IMR-90 (cell line): ENCODE data around the gene MPND. TPM values are rescaled to one million over a fixed set of nuclear protein-coding genes. Genes with fewer than 3 reads are reported as not detected.
A peak's percentile ranks its signal among the peaks of the same experiment; 100 is the strongest.

ENCODE experiments used
- ATAC-seq: fragments of 200-7000 bp; cut with Tn5 transposase; 2 replicates; pipeline ENCODE4 v1.9.1; 2020; ENCODE audit warnings: low read depth, mild to moderate bottlenecking, moderate library complexity
- BruUV-seq: library from RNA; stranded (reverse); fragments of 400-500 nt; replicated peaks from 2 replicates; lab custom pipeline; 2021; lab: Mats Ljungman, UMichigan
- CTCF ChIA-PET: fragments of 300-600 bp; formaldehyde crosslinking; extraction: SDS; loops from one replicate; lab custom pipeline; 2021; ENCODE audit warnings: antibody characterized with exemption; lab: Yijun Ruan, JAX
- POLR2A ChIA-PET: fragments of 300-600 bp; sonication (Branson Sonifier 250); formaldehyde crosslinking; loops from one replicate; lab custom pipeline; 2022; ENCODE audit warnings: antibody characterized with exemption; ENCODE audit not compliant: unreplicated experiment; lab: Charles Lee
- DNase-seq: peaks from one replicate; pipeline ENCODE4 v3.0.0; 2013
- H2AFZ ChIP-seq: replicated peaks from 2 replicates; pipeline ENCODE3; 2013; ENCODE audit warnings: low read length, mild to moderate bottlenecking; ENCODE audit not compliant: poor library complexity
- H2AK5ac ChIP-seq: 2 replicates; pipeline ENCODE4 v1.6.1; 2013; ENCODE audit warnings: low read depth, low read length, inconsistent platforms
- H2AK9ac ChIP-seq: replicated peaks from 2 replicates; pipeline ENCODE3; 2013; ENCODE audit warnings: mild to moderate bottlenecking, low read depth, low read length, moderate library complexity; ENCODE audit not compliant: poor library complexity
- H2BK120ac ChIP-seq: 2 replicates; pipeline ENCODE4 v1.6.1; 2013; ENCODE audit warnings: low read depth, low read length, inconsistent platforms
- H2BK15ac ChIP-seq: 3 replicates; pipeline ENCODE4 v1.6.1; 2013; ENCODE audit warnings: low read depth, low read length, inconsistent platforms
- H2BK20ac ChIP-seq: 2 replicates; pipeline ENCODE4 v1.6.1; 2013; ENCODE audit warnings: low read depth, mild to moderate bottlenecking, inconsistent platforms, low read length, moderate library complexity
- H2BK5ac ChIP-seq: 2 replicates; pipeline ENCODE4 v1.6.1; 2013; ENCODE audit warnings: mild to moderate bottlenecking, low read depth, low read length, inconsistent platforms; ENCODE audit not compliant: poor library complexity, severe bottlenecking
- H3K14ac ChIP-seq: replicated peaks from 2 replicates; pipeline ENCODE4 v1.6.1; 2013; ENCODE audit warnings: low read depth, low read length, inconsistent platforms
- H3K18ac ChIP-seq: 2 replicates; pipeline ENCODE4 v1.6.1; 2013; ENCODE audit warnings: low read depth, low read length, control low read depth
- H3K23ac ChIP-seq: 2 replicates; pipeline ENCODE4 v1.6.1; 2013; ENCODE audit warnings: low read depth, low read length, inconsistent platforms
- H3K27ac ChIP-seq: 2 replicates; pipeline ENCODE4 v1.5.1; 2013; ENCODE audit warnings: mild to moderate bottlenecking, control low read depth, low read length; ENCODE audit not compliant: insufficient read depth
- H3K27me3 ChIP-seq: 2 replicates; pipeline ENCODE4 v1.6.1; 2013; ENCODE audit warnings: low read length; ENCODE audit not compliant: control insufficient read depth, insufficient read depth
- H3K36me3 ChIP-seq: 2 replicates; pipeline ENCODE4 v1.6.1; 2013; ENCODE audit warnings: low read length, mixed read lengths; ENCODE audit not compliant: control insufficient read depth, insufficient read depth
- H3K4ac ChIP-seq: 2 replicates; pipeline ENCODE4 v1.6.1; 2013; ENCODE audit warnings: low read depth, low read length, inconsistent platforms
- H3K4me1 ChIP-seq: 2 replicates; pipeline ENCODE4 v1.6.1; 2013; ENCODE audit warnings: low read length, mixed read lengths; ENCODE audit not compliant: control insufficient read depth, insufficient read depth
- H3K4me2 ChIP-seq: 2 replicates; pipeline ENCODE4 v1.6.1; 2013; ENCODE audit warnings: low read depth, mild to moderate bottlenecking, control low read depth, low read length, moderate library complexity
- H3K4me3 ChIP-seq: 2 replicates; pipeline ENCODE4 v1.5.1; 2013; ENCODE audit warnings: low read depth, mild to moderate bottlenecking, control low read depth, low read length, moderate library complexity; ENCODE audit not compliant: insufficient read depth
- H3K56ac ChIP-seq: 2 replicates; pipeline ENCODE4 v1.6.1; 2013; ENCODE audit warnings: low read length, inconsistent platforms; ENCODE audit not compliant: insufficient read depth; ENCODE audit errors: extremely low read depth
- H3K79me1 ChIP-seq, 2 experiments: 2 replicates each; pipeline ENCODE4 v1.6.1; 2013; ENCODE audit warnings: low read length in 2 of 2, inconsistent platforms in 1 of 2, low read depth in 1 of 2
- H3K9ac ChIP-seq: 2 replicates; pipeline ENCODE4 v1.6.1; 2013; ENCODE audit warnings: low read depth, low read length, control low read depth
- H3K9me1 ChIP-seq: 2 replicates; pipeline ENCODE4 v1.6.1; 2013; ENCODE audit warnings: low read length, inconsistent platforms; ENCODE audit not compliant: insufficient read depth
- H3K9me3 ChIP-seq: 2 replicates; pipeline ENCODE4 v1.6.1; 2013; ENCODE audit warnings: low read length; ENCODE audit not compliant: control insufficient read depth, insufficient read depth
- H4K20me1 ChIP-seq: 2 replicates; pipeline ENCODE4 v1.6.1; 2013; ENCODE audit warnings: low read length, inconsistent platforms; ENCODE audit not compliant: insufficient read depth
- H4K5ac ChIP-seq: 2 replicates; pipeline ENCODE4 v1.6.1; 2013; ENCODE audit warnings: mild to moderate bottlenecking, low read depth, low read length, control low read depth
- H4K8ac ChIP-seq, 2 experiments: 2 replicates each; pipeline ENCODE4 v1.6.1; 2013; ENCODE audit warnings: low read depth in 2 of 2, low read length in 2 of 2, control low read depth in 1 of 2, inconsistent platforms in 1 of 2
- H4K91ac ChIP-seq: 2 replicates; pipeline ENCODE4 v1.6.1; 2013; ENCODE audit warnings: low read depth, low read length, inconsistent platforms; ENCODE audit not compliant: insufficient read depth
- BHLHE40 ChIP-seq: fragments of 150-350 bp; IDR thresholded peaks from 2 replicates; pipeline ENCODE4 v1.6.1; 2016; ENCODE audit warnings: mild to moderate bottlenecking, low read depth, low read length
- CEBPB ChIP-seq: IDR thresholded peaks from 2 replicates; pipeline ENCODE4 v1.6.1; 2012; ENCODE audit warnings: low read depth, low read length, improper control_type of control experiment
- CHD1 ChIP-seq: IDR thresholded peaks from 2 replicates; pipeline ENCODE4 v1.6.1; 2012; ENCODE audit warnings: low read depth, low read length, improper control_type of control experiment
- ELK1 ChIP-seq: fragments of 150-350 bp; IDR thresholded peaks from 2 replicates; pipeline ENCODE4 v1.6.1; 2016; ENCODE audit warnings: low read depth, mild to moderate bottlenecking, low read length, moderate library complexity, borderline replicate concordance
- FOS ChIP-seq: fragments of 150-350 bp; IDR thresholded peaks from 2 replicates; pipeline ENCODE4 v1.6.1; 2016; ENCODE audit warnings: low read depth, low read length
- MAFK ChIP-seq: IDR thresholded peaks from 2 replicates; pipeline ENCODE4 v1.6.1; 2012; ENCODE audit warnings: low read depth, low read length, improper control_type of control experiment
- MAZ ChIP-seq: IDR thresholded peaks from 2 replicates; pipeline ENCODE4 v1.6.1; 2012; ENCODE audit warnings: low read depth, mild to moderate bottlenecking, low read length, improper control_type of control experiment, moderate library complexity, borderline replicate concordance
- MXI1 ChIP-seq: IDR thresholded peaks from 2 replicates; pipeline ENCODE4 v1.6.1; 2012; ENCODE audit warnings: low read depth, mild to moderate bottlenecking, low read length, moderate library complexity, borderline replicate concordance
- NFE2L2 ChIP-seq: fragments of 150-350 bp; IDR thresholded peaks from 2 replicates; pipeline ENCODE4 v1.6.1; 2016; ENCODE audit warnings: low read depth, mild to moderate bottlenecking, low read length
- POLR2A ChIP-seq: IDR thresholded peaks from 2 replicates; pipeline ENCODE4 v1.6.1; 2012; ENCODE audit warnings: mild to moderate bottlenecking, low read depth, low read length
- RAD21 ChIP-seq: IDR thresholded peaks from 2 replicates; pipeline ENCODE4 v1.6.1; 2012; ENCODE audit warnings: low read length, improper control_type of control experiment
- RCOR1 ChIP-seq: IDR thresholded peaks from 2 replicates; pipeline ENCODE4 v1.6.1; 2012; ENCODE audit warnings: mild to moderate bottlenecking, low read length, improper control_type of control experiment; ENCODE audit not compliant: insufficient replicate concordance
- RFX5 ChIP-seq: IDR thresholded peaks from 2 replicates; pipeline ENCODE4 v1.8.0; 2012; ENCODE audit warnings: low read depth, mild to moderate bottlenecking, low read length, moderate library complexity
- SMC3 ChIP-seq: fragments of 150-350 bp; IDR thresholded peaks from 2 replicates; pipeline ENCODE4 v1.6.1; 2016; ENCODE audit warnings: low read depth, mild to moderate bottlenecking, antibody characterized with exemption, low read length, moderate library complexity
- WGBS, 2 experiments: methylation state at CpG; one replicate each; pipeline versions ENCODE4 v1.1.5 to v1.1.7; 2013; ENCODE audit warnings: missing lambda C conversion rate in 2 of 2; ENCODE audit not compliant: insufficient read length in 1 of 2; ENCODE audit errors: extremely low coverage in 2 of 2; 5-methylcytosine and 5-hydroxymethylcytosine counted together
- dilution Hi-C: fragments of 300-500 bp; cut with HindIII; formaldehyde crosslinking; loops from one replicate; pipeline ENCODE4 v1.14.3; 2018; ENCODE audit warnings: low sequenced_read_pairs; ENCODE audit not compliant: unreplicated experiment
- in situ Hi-C: fragments of 300-500 bp; cut with MboI; formaldehyde crosslinking; loops from 3 replicates; pipeline ENCODE4 v1.14.3; 2019; ENCODE audit warnings: low sequenced_read_pairs, inconsistent platforms, mixed read lengths
- intact Hi-C: fragments of 100-400 bp; cut with micrococcal nuclease; formaldehyde crosslinking; loops from 2 replicates; pipeline ENCODE4 v1.10.0; 2022
- polyA plus RNA-seq, 3 experiments: library from polyadenylated mRNA; depleted of rRNA; stranded (reverse); fragments of >200 nt; gene quantifications; 2 replicates each; pipeline ENCODE4 v1.2.3, GENCODE V29; 2012; ENCODE audit warnings: low replicate concordance in 1 of 3
- total RNA-seq: library from RNA; depleted of rRNA; stranded (reverse); fragments of >200 nt; gene quantifications from 2 replicates; pipeline ENCODE4 v1.2.3, GENCODE V29; 2012
- TF ChIP-seq, protein P1 (sequence below): conservative IDR thresholded peaks from 2 replicates; pipeline ENCODE4 v1.5.1; 2012; ENCODE audit warnings: mild to moderate bottlenecking, low read depth, low read length, improper control_type of control experiment
- TF ChIP-seq, protein P2 (sequence below): fragments of 150-350 bp; IDR thresholded peaks from 2 replicates; pipeline ENCODE4 v1.6.1; 2017; ENCODE audit warnings: mild to moderate bottlenecking, antibody characterized with exemption, low read length, low read depth

MPND gene
- total and polyA plus RNA-seq, 2 of the 4 experiments (the other 2 are of a cell fraction): 2.3 to 8.1 TPM

GRCh38 chr19:4346020-4346383 is 2.6 kb downstream of the MPND start:
- Histone ChIP-seq H3K4me1 (peaks cover 7% of the 10 kb centered on the region), H3K4me3 (no peak overlapping the region), H3K9me1 (no peaks in the 10 kb centered on the region), H3K9me3 (no peaks in the 10 kb centered on the region), H3K4ac (no peak overlapping the region), H4K20me1 (no peaks in the 10 kb centered on the region), H4K8ac (no peak overlapping the region), H4K5ac (no peak overlapping the region), H3K27ac (no peak overlapping the region), H3K23ac (no peak overlapping the region), H2BK5ac (no peak overlapping the region), H2BK120ac (no peak overlapping the region), H3K27me3 (no peaks in the 10 kb centered on the region), H4K91ac (no peak overlapping the region), H3K14ac (no peak overlapping the region), H2AK5ac (no peak overlapping the region), H3K4me2 (no peak overlapping the region), H2AK9ac (peak overlapping the region; percentile 61), H2BK20ac (no peak overlapping the region), H2AFZ (no peak overlapping the region), H3K79me1 (peaks cover 7 to 15% of the 10 kb centered on the region in 2 experiments; a peak in 2 of 4 replicates), H3K36me3 (peaks cover 11% of the 10 kb centered on the region), H3K9ac (no peak overlapping the region), H3K56ac (no peak overlapping the region), H2BK15ac (no peak overlapping the region), H3K18ac (no peak overlapping the region)
- WGBS, 2 experiments: 100% methylated on average over 1 of the region's 6 CpGs; no CpG with 5 or more reads in 1 of the 2 experiments
- ChIA-PET CTCF (no interaction called here), POLR2A (no interaction called here)
- no peak for DNase-seq
- ATAC-seq: no peak
- in situ Hi-C loops (no loop called here), dilution Hi-C loops (no loop called here), intact Hi-C loops (no loop called here)
- no TSS peak for BruUV-seq
- TF ChIP-seq NFE2L2 (no peak), ELK1 (no peak), MAFK (no peak), RFX5 (no peak), SMC3 (no peak), RCOR1 (no peak), CHD1 (no peak), BHLHE40 (no peak), MAZ (no peak), CEBPB (no peak), POLR2A (no peak), MXI1 (no peak), FOS (no peak), RAD21 (no peak)
- TF ChIP-seq, protein P1, sequence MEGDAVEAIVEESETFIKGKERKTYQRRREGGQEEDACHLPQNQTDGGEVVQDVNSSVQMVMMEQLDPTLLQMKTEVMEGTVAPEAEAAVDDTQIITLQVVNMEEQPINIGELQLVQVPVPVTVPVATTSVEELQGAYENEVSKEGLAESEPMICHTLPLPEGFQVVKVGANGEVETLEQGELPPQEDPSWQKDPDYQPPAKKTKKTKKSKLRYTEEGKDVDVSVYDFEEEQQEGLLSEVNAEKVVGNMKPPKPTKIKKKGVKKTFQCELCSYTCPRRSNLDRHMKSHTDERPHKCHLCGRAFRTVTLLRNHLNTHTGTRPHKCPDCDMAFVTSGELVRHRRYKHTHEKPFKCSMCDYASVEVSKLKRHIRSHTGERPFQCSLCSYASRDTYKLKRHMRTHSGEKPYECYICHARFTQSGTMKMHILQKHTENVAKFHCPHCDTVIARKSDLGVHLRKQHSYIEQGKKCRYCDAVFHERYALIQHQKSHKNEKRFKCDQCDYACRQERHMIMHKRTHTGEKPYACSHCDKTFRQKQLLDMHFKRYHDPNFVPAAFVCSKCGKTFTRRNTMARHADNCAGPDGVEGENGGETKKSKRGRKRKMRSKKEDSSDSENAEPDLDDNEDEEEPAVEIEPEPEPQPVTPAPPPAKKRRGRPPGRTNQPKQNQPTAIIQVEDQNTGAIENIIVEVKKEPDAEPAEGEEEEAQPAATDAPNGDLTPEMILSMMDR: no peak
- TF ChIP-seq, protein P2, sequence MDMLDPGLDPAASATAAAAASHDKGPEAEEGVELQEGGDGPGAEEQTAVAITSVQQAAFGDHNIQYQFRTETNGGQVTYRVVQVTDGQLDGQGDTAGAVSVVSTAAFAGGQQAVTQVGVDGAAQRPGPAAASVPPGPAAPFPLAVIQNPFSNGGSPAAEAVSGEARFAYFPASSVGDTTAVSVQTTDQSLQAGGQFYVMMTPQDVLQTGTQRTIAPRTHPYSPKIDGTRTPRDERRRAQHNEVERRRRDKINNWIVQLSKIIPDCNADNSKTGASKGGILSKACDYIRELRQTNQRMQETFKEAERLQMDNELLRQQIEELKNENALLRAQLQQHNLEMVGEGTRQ: no peak
